ENCODE results near the gene ACOT7.

The ACOT7 gene

GRCh38 chr1:6424619-6425593 lies 31.3 kb upstream of the ACOT7 start, which contains the start of gene ESPN:
Gene ESPN, plus strand, starts transcription at chr1:6424776. Its CDS starts 180 bp downstream, at chr1:6424956.
- no peak for DNase-seq (ENCODE audit: low read depth in 2 of 2, low spot score in 1 of 2)

- no peak for DNase-seq (ENCODE audit: low read depth in 2 of 2, low spot score in 1 of 2)
These were observed 30.5 kb upstream of the ACOT7 start for GRCh38 chr1:6424000-6424565.

GRCh38 chr1:6423321-6423999 lies 29.9 kb upstream of the ACOT7 start:
- peak; percentile 36 to 54 for DNase-seq (ENCODE audit: low read depth in 2 of 2, low spot score in 1 of 2)

- no peak for DNase-seq (ENCODE audit: low read depth in 2 of 2, low spot score in 1 of 2)
These were observed 27.7 kb upstream of the ACOT7 start for GRCh38 chr1:6421266-6421665.

- no peak for DNase-seq (ENCODE audit: low read depth in 2 of 2, low spot score in 1 of 2)
These were observed 27.0 kb upstream of the ACOT7 start for GRCh38 chr1:6420454-6421042.

GRCh38 chr1:6419804-6420453 lies 26.4 kb upstream of the ACOT7 start, which contains the start of gene HES2:
Gene HES2, minus strand, starts transcription at chr1:6419919. Its CDS starts 99 bp downstream, at chr1:6419820.
- no peak for DNase-seq (ENCODE audit: low read depth in 2 of 2, low spot score in 1 of 2)

GRCh38 chr1:6419397-6419803 lies 25.8 kb upstream of the ACOT7 start:
- DNase-seq (ENCODE audit: low read depth in 2 of 2, low spot score in 1 of 2), result no peak

GRCh38 chr1:6418668-6419396 lies 25.3 kb upstream of the ACOT7 start:
- no peak for DNase-seq (ENCODE audit: low read depth in 2 of 2, low spot score in 1 of 2)

- DNase-seq (ENCODE audit: low read depth in 2 of 2, low spot score in 1 of 2), result no peak
These were observed 24.5 kb upstream of the ACOT7 start for GRCh38 chr1:6417961-6418667.

DNA sequence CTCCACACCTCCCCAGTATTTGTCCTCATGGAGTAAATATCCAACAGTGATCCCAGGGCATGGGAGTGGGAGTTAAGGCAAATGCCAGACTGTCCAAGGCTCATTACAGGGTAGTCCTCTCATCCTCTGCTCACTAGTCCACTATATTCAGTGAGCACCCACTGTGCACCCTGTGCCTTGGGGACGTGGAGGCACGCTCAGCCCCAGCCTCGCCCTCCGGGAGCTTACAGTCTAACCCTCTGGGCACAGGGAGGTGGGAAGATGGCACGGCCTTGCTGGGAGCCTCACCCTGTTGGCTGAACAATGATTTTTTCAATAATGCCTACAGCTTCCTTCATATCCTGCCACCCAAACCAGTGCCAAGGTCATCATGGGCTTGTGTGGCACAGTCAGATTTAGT lies 23.3 kb upstream of the ACOT7 start:
- DNase-seq (ENCODE audit: low read depth in 2 of 2, low spot score in 1 of 2), result no peak

- no peak for DNase-seq (ENCODE audit: low read depth in 2 of 2, low spot score in 1 of 2)
These were observed 22.7 kb upstream of the ACOT7 start for GRCh38 chr1:6416295-6416656.

DNA sequence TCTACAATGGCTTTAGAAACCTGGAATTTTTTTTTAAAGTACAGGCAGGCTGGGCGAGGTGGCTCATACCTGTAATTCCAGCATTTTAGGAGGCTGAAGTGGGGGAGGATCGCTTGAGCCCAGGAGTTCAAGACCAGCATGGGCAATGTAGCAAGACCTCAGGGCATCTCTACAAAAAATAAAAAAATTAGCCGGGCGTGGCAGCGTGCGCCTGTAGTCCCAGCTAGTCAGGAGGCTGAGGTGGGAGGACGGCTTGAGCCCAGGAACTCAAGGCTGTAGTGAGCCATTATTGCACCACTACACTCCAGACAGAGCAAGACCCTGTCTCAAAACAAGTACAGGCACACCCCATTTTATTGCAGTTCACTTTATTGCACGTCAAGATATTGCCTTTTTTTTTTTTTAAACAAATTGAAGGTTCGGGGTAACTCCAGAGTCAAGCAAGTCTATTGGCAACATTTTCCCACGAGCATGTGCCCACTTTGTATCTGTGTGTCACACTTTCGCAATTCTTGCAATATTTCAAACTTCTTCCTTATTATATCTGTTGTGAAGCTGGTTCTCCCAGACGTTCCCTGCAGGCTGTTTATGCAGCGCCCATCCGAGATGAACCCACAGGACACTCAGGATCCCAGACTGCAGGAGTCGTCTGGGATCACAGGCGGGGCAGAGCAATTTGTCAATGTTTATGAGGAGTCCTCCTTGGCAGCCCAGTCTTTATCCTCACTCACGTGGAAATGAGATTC lies 21.5 kb upstream of the ACOT7 start:
- no peak for DNase-seq (ENCODE audit: low read depth in 2 of 2, low spot score in 1 of 2)

GRCh38 chr1:6414443-6414844 lies 20.9 kb upstream of the ACOT7 start:
- no peak for DNase-seq (ENCODE audit: low read depth in 2 of 2, low spot score in 1 of 2)

- no peak for DNase-seq (ENCODE audit: low read depth in 2 of 2, low spot score in 1 of 2)
These were observed 19.3 kb upstream of the ACOT7 start for GRCh38 chr1:6412896-6413295.

GRCh38 chr1:6410248-6410893 lies 16.8 kb upstream of the ACOT7 start:
- no peak for DNase-seq (ENCODE audit: low read depth in 2 of 2, low spot score in 1 of 2)

DNA sequence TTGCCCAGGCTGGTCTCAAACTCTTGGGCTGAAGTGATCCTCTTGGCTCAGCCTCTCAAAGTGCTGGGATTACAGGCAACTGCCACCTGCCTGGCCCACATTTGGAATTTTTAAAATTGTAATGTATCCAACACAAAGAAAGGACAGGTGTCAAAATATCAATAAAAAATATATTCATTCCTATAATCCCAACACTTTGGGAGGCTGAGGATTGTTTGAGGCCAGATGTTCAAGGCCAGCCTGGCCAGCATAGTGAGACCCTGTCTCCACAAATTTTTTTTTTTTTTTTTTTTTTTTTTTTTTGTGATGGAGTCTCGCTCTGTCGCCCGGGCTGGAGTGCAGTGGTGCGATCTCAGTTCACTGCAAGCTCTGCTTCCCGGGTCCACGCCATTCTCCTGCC lies 16.2 kb upstream of the ACOT7 start:
- no peak for DNase-seq (ENCODE audit: low read depth in 2 of 2, low spot score in 1 of 2)

- DNase-seq (ENCODE audit: low read depth in 2 of 2, low spot score in 1 of 2), result no peak
These were observed 15.5 kb upstream of the ACOT7 start for GRCh38 chr1:6409053-6409452.

- DNase-seq (ENCODE audit: low read depth in 2 of 2, low spot score in 1 of 2), result no peak
These were observed 14.5 kb upstream of the ACOT7 start for GRCh38 chr1:6408023-6408422.

Data from stimulated activated CD8-positive, alpha-beta memory T cell treated with anti-CD3 and anti-CD28 coated beads, Interleukin-4, amount 100 ng/mL, for 4 hours (primary cell).